IPS-18c (cell line): ENCODE results near the gene CCT5.

Source experiments
- H3K4me3 ChIP-seq: 2 replicates; pipeline ENCODE4 v1.7.0; 2013; ENCODE audit warnings: low read depth, mild to moderate bottlenecking, low read length, moderate library complexity; ENCODE audit not compliant: insufficient read depth
- H3K9me3 ChIP-seq: one replicate; pipeline ENCODE4 v1.6.1; 2013; ENCODE audit warnings: mild to moderate bottlenecking, low read length, moderate library complexity; ENCODE audit not compliant: control insufficient read depth, insufficient read depth

Gene CCT5

GRCh38 chr5:10286162-10286861 lies 36.2 kb downstream of the CCT5 start:
- H3K4me3 ChIP-seq: no peak overlapping the region
- H3K9me3 ChIP-seq: peaks cover 2% of the 10 kb centered on the region

DNA sequence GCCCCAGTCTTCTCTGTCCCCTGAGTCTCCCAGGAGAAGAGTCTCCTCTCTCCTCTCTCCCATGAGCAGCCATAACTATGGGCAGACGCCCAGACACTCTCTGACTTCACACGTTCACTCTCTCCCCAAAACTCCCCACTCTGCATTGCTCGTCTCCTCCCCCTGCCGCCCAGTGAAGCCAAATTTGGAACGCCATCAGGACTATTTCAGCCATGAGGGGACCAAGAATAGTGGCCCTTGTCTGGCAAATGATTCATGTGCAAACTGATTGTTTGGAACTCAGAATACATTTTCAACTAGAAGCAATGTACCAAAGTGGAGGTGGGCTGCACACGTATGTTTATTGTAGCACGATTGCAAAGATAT lies 36.8 kb downstream of the CCT5 start:
- H3K4me3 ChIP-seq: no peak overlapping the region
- H3K9me3 ChIP-seq: peaks cover 2% of the 10 kb centered on the region

DNA sequence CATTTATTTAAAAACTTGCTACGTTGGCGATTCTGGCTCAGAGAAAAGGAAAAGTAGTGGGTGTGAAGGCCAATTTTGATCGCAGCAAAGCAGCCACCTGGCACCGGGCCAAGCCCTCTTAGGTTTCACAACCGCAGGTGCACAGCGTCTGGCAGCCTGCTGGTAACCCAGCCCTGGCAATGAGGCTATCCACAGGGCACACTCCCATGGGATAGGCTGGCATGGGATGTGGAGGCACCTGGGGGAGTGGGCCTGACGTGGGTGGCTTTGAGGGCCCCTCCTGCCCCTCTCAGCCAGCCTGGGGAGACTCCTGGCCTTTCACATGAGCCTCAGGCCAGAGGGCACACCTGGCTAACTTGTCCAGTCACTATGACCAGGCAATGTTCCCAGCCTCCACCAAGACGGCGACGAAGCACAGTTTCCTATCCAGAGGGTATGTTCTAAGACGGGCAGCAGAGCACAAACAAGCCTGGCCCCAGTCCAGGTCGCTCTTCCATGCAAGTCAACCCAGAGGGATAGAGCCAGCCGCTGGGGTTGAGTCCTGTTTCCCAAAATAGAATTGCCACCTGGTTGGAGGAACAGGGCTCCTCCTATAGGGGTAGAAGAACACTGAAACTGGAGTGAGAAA lies 38.6 kb downstream of the CCT5 start:
- H3K9me3 ChIP-seq: no peaks in the 10 kb centered on the region
- H3K4me3 ChIP-seq: no peak overlapping the region

GRCh38 chr5:10289353-10289752 lies 39.3 kb downstream of the CCT5 start:
- H3K9me3 ChIP-seq: no peaks in the 10 kb centered on the region
- H3K4me3 ChIP-seq: no peak overlapping the region

DNA sequence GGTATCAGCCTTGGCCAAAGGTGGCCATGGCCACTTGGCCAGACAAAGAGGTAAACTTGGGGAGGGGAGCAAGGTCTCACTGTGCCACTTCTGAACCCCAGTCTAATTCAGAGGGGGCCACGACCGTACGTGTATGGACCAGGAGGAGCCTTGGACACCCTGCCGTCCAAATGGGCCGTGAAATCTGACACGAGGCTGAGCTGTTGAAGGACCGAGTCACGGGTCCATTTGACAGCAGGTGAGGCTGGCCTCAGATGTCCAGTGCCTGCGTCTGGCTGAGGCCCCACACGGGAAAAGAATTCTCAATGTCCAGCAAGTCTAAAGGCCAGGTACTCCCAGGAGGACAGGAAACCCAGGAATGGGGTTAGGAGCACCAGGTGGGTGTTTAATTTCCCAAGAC lies 39.9 kb downstream of the CCT5 start:
- Histone ChIP-seq H3K4me3 (no peak overlapping the region), H3K9me3 (no peaks in the 10 kb centered on the region)

DNA sequence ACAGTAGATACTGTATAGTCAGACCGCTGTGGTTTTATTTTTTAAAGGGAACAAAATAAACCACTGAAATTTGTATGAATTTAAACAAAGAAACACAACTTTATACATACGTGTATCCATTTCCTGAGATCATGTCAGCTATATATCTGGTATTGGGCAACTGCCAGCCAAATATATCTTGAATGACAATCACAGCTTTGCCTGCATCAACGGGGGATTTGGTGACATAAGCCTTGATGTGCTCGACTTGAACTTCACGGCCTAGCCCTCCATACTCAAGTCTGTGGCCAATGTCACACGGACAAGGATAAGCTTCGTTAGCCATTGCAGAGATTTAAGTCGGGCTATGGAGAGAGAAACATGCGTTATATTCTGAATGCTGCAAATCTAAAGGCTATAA lies 40.4 kb downstream of the CCT5 start:
- H3K9me3 ChIP-seq: no peaks in the 10 kb centered on the region
- H3K4me3 ChIP-seq: no peak overlapping the region

- H3K4me3 ChIP-seq: no peak overlapping the region
Measured at GRCh38 chr5:10291692-10292339, 41.7 kb downstream of the CCT5 start.

GRCh38 chr5:10293907-10294662 lies 44.0 kb downstream of the CCT5 start:
- Histone ChIP-seq H3K9me3 (no peaks in the 10 kb centered on the region), H3K4me3 (no peak overlapping the region)

More at GRCh38 chr5:10291692-10292339, 41.7 kb downstream of the CCT5 start:
- H3K9me3 ChIP-seq: no peaks in the 10 kb centered on the region

- Histone ChIP-seq H3K9me3 (no peaks in the 10 kb centered on the region), H3K4me3 (no peak overlapping the region)
Measured at GRCh38 chr5:10295619-10296326, 45.7 kb downstream of the CCT5 start.

- Histone ChIP-seq H3K9me3 (no peaks in the 10 kb centered on the region), H3K4me3 (no peak overlapping the region)
Measured at GRCh38 chr5:10297646-10298204, 47.6 kb downstream of the CCT5 start.

GRCh38 chr5:10300246-10300645 lies 50.2 kb downstream of the CCT5 start:
- H3K4me3 ChIP-seq: no peak overlapping the region
- H3K9me3 ChIP-seq: no peaks in the 10 kb centered on the region

DNA sequence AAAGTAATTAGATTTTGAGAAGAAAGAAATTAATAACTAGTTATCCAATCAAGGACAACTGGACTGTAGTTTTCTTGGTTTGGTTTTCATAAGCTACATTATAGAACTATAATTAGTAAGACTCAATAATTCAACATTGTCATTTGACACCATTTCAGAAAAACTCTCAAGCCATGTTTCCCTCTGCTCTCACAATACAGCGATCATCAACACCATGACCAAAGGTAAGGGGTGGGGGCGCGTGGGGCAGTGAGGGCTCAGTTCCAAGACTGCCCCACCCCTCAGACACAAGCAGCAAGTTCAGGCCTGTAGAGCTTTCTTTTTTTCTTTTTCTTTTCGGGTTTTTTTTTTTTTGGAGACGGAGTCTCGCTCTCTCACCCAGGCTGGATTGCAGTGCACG lies 51.2 kb downstream of the CCT5 start:
- H3K4me3 ChIP-seq: no peak overlapping the region
- H3K9me3 ChIP-seq: no peaks in the 10 kb centered on the region

GRCh38 chr5:10301842-10302610 lies 51.9 kb downstream of the CCT5 start:
- no peak overlapping the region; the same call in 1 of the 2 replicates for H3K4me3 ChIP-seq
- no peaks in the 10 kb centered on the region for H3K9me3 ChIP-seq

DNA sequence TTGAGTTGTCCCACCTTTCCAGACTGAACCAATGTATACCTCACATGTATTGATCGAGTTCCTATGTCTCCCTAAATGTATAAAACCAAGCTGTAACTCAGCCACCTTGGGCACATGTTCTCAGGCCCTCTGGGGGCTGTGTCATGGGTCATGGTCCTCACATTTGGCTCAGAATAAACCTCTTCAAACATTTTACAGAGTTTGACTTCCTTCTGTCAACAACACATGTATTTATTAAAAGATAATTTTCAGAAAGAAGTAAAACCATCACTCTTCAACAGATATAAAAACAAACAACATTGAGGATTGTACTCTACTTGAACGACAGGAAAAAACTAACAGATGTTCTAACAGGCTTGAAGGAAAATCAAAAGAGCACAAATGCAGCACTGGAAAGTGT lies 53.1 kb downstream of the CCT5 start:
- H3K9me3 ChIP-seq: no peaks in the 10 kb centered on the region
- H3K4me3 ChIP-seq: no peak overlapping the region

DNA sequence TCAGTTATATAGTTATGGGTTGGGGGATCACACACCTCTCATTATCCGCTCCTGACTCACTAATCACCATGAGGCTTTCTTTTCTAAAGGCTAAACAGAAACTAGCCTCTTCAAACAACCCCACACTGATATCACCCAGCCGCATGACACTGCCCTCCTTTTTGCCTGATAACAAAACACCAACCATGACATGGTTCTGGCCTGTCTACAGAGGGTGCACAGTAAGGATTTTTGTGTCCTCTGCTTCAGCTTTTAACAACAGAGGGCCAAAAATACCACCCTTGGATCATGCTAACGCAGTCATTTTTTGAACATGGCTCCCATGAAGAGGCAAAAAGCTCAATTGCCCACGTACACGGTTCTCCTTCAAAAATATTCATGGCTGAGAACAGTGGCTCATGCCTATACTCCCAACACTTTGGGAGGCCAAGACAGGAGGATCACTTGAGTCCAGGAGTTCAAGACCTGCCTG lies 53.7 kb downstream of the CCT5 start:
- H3K9me3 ChIP-seq: no peaks in the 10 kb centered on the region
- H3K4me3 ChIP-seq: no peak overlapping the region

- Histone ChIP-seq H3K4me3 (no peak overlapping the region), H3K9me3 (no peaks in the 10 kb centered on the region)
Measured at GRCh38 chr5:10304932-10305331, 54.9 kb downstream of the CCT5 start.
